GM19452 (cell line): ENCODE results near the gene ZSCAN5B.
"Not testable (repeated sequence)": the region's sequence is repeated elsewhere in the genome, so short reads cannot be mapped to it uniquely, and the experiment has no call there.

ENCODE experiments used
- ATAC-seq: cut with Tn5 transposase; IDR thresholded peaks from one replicate; pipeline ENCODE4 v1.9.1; 2021; ENCODE audit not compliant: unreplicated experiment

Gene ZSCAN5B, protein sequence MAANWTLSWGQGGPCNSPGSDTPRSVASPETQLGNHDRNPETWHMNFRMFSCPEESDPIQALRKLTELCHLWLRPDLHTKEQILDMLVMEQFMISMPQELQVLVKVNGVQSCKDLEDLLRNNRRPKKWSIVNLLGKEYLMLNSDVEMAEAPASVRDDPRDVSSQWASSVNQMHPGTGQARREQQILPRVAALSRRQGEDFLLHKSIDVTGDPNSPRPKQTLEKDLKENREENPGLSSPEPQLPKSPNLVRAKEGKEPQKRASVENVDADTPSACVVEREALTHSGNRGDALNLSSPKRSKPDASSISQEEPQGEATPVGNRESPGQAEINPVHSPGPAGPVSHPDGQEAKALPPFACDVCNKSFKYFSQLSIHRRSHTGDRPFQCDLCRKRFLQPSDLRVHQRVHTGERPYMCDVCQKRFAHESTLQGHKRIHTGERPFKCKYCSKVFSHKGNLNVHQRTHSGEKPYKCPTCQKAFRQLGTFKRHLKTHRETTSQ

DNA sequence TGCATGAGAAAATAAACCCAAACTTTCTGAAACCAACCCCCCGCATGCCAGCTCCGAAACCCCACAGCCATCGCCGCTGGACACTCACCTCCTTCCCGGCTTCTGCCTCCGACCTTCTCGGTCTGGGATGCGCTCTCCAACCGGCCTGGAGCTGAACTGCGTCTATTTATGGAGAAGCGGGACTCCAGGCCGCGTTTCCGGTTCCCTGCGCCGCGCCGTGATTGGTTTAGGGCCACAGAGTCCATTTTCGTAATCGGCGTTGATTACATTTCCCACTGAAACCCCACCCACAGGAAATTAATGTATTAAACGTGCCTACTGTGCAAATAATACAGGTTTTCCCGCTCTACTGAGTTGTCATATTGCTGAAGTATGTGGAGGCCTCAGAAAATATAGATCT is at the start of gene ZSCAN5B:
ZSCAN5B (minus strand) TSS at position 138 of the 400 bp plus-strand sequence. CDS start 4,731 bp downstream, outside the sequence.
- not testable (repeated sequence) for ATAC-seq

DNA sequence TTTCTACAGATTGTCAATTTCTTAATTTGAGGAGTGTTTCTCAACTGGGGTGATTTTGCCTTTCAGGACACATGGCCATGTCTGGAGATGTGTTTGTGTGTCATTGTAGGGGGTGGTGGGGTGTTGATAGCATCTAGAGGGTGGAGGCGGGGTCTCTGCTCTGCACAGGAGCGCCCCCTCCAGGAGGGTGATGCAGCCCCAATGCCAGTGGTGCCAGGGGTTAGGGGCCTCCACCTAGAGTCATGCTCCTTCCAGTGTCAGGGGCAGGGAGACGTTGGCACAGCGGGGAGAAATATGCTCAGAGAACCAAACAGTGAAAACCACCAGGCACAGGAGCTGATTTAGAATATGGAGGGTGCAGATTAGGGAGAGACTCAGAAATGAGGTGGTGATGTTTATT is 48.2 kb upstream of the ZSCAN5B start:
- not testable (repeated sequence) for ATAC-seq

DNA sequence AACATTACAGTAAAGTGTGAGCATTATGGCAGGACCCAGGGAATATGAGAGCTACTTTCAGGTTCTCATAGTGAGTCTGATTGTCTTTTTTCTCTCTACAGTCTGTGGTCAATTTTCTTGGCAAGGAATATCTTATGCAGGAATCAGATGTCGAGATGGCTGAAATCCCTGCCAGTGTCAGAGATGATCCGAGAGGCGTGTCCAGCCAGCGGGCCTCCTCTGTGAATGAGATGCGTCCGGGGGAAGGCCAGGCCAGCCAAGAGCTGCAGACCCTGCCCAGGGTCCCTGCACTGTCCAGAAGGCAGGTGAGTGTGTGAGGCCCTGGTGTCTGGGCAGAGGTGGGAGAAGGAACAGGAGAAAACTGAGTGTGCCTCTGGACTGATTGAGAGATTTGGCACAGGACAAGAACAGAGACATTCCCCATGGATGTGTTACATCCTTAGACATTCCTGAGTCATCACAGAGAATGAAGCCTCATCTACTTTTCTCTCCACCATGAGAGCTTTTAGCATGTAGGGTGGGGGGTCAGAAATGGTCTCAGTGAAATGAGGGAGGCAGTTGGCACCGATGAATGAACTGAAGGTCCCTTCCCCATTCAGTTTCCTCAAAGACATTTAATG is 47.6 kb upstream of the ZSCAN5B start:
- ATAC-seq, result no peak

DNA sequence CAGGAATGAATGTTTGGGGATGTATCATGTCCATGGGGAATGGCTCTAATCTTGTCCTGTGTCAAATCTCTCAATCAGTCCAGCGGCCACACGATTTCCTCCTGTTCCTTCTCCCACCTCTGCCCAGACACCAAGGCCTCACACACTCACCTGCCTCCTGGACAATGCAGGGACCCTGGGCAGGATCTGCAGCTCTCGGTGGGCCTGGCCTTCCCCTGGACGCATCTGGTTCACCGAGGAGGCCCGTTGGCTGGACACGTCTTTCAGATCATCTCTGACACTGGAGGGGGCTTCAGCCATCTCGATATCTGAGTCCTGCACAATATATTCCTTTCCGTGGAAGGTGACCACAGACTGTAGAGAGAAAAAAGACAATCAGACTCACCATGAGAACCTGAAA is 25.9 kb upstream of the ZSCAN5B start:
- ATAC-seq, result no peak

DNA sequence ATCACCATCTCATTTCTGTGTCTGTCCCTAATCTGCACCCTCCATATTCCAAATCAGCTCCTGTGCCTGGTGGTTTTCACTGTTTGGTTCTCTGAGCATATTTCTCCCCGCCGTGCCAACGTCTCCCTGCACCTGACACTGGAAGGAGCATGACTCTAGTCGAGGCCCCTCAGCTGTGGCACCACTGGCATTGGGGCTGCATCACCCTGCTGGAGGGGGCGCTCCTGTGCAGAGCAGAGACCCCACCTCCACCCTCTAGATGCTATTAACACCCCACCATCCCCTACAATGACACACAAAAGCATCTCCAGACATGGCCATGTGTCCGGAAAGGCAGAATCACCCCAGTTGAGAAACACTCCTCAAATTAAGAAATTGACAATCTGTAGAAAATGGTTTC is 25.3 kb upstream of the ZSCAN5B start:
- ATAC-seq, result no peak

DNA sequence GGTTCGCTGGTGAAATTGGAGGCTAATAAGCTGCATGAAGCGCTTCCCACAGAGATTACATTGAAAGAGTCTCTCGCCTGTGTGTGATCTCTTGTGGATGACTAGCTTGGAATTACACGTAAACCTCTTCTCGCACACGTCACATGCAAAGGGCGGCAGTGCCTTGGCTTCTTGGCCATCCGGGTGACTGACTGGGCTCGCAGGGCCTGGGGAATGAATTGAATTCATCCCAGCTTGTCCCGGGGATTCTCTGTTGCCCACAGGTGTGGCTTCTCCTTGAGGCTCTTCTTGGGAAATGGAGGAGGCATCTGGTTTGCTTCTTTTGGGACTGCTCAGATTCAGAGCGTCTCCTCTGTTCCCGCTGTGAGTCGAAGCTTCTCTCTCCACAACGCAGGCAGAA is 24.3 kb upstream of the ZSCAN5B start:
- ATAC-seq, result no peak

DNA sequence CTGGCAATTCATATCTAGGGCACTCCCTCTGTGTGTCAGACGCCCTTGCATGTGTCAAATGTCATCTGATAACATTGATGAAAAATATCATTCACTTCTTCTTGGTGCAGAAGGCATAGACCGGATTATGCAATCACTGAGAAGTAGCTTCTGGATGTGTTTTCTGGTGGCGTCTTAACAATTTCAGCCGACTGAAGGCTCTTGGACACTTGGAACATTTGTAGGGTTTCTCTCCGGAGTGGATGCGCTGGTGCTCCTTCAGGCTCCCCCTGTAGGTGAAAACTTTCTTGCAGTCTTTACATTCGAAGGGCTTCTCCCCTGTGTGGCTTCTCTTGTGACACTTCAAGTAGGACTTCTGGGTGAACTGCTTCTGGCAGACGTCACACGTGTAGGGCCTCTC is 23.9 kb upstream of the ZSCAN5B start:
- not testable (repeated sequence) for ATAC-seq

DNA sequence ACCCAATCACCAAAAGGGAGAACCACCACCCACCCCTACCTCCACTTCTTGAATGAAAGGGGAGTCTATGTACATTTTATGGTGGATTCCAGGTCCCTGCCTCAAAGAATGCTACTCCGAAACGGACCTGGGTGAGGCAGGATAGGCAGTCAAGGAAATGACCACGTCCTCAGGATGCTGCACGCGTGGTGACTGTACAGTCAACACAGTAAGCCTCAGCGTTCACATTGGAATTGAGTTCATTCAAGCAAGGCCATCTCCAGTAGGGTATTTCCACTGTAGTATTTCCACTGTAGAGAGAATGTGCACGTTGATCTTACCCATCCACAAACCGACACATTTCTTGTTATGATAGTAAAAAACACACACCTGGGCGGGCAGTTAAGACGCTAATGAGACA is 21.4 kb upstream of the ZSCAN5B start:
- ATAC-seq, result no peak

DNA sequence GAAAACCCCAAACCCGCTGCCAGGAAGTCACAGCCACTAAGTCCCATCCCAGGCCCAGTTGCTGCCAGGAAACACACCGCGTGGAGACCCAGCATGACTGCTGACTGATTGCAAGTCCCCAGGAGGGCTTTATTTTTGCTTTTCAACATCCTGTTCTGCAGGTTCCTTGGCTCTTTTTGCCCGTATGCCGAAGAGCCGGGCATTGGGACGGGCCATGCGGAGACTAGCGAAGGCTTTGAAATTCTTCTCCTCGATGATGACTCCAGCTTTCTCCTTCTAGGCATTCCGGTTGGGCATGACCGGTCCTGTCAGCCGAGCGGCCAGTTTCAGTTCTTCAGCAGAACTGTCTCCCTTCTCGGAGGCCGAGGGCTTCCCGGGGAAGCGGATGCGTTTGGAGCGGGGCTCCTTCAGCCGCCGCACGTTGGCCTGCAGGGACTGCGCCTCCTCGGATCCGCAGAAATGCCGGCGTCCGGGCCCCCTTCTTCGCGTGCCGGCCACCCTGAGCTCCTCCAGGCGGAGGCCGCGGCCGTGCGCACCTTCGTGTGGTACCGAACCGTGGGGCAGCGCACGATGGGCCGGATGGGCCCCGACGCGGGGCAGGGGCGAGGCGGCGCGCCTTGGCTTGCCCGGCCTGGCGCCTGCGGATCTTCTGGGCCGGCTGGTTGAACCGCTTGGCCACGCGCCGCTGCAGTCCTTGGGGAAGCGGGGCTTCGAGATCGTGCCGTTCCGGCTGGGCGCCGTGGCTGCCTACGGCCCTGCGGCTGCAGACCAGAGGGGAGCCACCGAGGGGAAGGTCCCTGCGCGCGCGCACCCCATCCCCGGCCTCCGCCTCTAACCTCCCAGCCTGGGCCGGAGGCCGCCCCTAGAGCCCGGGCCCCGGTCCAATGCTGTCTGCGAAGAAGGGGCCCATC is 19.7 kb upstream of the ZSCAN5B start:
- no peak for ATAC-seq

DNA sequence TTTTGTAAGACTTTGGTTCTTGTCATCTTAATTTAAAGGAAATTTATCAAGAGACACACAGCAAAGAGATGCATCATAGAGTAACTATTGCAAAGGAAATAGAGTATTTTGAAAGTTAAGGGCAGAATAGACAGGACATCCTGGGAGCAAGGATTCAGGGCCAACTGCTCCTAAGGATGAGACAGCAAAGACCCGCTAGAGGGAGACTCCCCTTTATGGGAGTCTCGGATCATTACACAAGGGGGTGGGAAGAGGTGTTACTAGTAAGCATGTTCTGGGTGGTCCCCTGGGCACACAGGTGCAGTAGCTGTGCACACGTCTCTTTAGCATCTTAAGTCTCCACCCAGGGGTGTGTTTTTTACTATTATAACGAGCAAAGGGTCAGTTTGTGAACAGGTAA is 14.1 kb upstream of the ZSCAN5B start:
- no peak for ATAC-seq

DNA sequence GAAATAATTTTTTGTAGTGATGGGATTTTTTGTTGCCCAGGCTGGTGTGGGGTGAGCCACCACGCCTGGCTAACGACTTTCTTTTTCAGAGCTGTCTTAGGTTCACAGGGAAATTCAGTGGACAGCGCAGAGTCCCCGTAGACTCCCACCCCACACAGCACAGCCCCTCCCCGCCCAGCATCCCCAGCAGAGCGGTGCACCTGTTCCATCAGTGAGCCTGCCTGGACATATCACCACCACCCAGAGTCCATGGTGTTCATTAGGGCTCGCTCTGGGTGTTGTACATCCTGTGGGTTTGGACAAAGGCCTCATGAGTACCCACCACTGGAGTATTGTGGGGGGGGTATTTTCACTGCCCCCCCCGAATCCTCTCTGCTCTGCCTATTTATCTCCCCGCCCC is 12.5 kb upstream of the ZSCAN5B start:
- not testable (repeated sequence) for ATAC-seq

DNA sequence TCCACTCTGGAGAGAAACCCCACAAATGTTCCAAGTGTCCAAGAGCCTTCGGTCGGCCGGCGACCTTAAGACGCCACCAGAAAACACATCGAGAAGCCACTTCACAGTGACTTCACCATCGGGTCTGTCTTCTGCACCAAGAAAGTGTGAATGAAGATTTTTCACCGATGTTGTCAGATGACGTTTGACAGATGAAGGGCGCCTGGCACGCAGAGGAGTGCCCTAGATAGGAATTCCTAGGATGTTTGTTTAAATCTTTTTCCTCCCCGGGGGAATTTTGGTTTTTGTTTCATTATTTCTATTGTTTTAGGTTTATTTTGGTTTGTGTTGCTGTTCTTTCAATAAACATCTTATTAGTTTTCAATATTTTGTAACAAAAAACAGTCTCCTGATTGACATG is 11.5 kb upstream of the ZSCAN5B start:
- no peak for ATAC-seq

DNA sequence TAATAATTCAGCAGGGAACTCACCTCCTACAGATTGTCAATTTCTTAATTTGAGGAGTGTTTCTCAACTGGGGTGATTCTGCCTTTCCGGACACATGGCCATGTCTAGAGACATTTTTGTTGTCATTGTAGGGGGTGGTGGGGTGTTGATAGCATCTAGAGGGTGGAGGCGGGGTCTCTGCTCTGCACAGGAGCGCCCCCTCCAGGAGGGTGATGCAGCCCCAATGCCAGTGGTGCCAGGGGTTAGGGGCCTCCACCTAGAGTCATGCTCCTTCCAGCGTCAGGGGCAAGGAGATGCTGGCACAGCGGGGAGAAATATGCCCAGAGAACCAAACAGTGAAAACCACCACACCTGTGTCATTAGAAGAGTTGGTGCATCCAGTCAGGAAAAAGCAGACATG is 10.0 kb upstream of the ZSCAN5B start:
- not testable (repeated sequence) for ATAC-seq

DNA sequence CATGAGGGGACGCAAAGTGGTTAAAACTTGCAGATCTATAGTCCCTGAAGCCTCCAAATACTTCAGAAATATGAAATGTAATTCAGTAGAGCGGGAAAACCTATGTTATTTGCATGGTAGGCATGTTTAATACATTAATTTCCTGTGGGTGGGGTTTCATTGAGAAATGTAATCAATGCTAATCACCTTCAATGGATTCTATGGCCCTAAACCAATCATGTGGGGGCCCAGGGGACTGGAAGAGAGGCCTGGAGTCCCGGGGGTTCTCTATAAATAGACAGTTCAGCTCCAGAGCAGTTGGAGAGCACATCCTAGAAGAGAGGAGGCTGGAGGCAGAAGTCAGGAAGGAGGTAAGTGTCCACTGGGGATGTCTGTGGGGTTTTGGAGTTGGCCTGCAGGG is 4.4 kb upstream of the ZSCAN5B start, which contains the start of gene ZSCAN5C:
ZSCAN5C (plus strand) TSS at position 301 of the 400 bp plus-strand sequence. CDS start 3,641 bp downstream, outside the sequence.
- ATAC-seq, result no peak

DNA sequence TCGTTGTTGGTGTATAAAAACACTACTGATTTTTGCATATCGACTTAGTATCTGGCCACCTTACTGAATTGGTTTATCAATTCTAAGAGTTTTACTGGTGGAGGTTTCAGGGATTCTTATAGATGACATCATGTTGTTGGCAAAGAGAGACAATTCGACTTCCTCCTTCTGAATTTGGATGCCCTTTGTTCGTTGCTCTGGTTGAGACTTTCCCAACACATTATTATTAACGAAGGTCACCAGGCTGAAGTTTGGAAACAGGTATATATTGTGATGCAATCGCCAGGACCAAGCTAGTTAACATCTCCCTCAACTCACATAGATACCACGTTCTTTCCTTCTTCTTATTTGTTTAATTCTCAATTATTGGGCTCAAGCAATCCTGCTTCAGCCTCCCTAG is 2.1 kb upstream of the ZSCAN5B start:
- ATAC-seq, result no peak

DNA sequence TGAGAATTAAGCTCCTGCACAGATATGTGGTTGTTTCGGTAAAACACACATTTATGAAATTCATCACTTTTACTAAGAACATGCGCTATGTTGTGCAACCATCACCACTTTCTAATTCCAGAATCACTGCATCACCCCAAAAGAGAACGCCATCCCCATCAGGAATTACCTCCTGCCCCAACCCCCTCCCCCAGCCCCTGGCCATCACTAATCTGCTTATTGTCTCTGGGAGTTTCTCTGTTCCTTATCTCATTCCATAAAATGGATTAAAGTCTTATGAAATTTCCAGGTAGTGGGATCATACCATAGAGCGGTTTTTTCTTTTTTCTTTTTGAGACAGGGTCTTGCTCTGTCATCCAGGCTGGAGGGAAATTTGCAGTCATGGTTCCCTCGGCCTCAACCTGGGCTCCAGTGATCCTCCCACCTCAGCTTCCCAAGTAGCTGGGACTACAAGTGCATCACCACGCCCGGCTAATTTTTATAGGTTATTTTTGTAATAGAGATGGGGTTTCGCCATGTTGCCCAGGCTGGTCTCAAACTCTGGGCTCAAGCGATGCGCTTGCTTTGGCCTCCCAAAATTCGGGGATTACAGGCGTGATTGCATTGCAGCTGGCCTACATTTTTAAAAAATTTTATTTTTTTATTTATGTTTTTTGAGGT is 3.5 kb downstream of the ZSCAN5B start:
- ATAC-seq, result no peak

DNA sequence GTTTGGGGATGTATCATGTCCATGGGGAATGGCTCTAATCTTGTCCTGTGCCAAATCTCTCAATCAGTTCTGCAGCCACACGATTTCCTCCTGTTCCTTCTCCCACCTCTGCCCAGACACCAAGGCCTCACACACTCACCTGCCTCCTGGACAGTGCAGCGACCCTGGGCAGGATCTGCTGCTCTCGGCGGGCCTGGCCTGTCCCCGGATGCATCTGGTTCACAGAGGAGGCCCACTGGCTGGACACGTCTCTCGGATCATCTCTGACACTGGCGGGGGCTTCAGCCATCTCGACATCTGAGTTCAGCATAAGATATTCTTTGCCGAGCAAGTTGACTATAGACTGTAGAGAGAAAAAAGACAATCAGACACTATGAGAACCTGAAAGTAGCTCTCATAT is 5.9 kb downstream of the ZSCAN5B start:
- ATAC-seq, result no peak

DNA sequence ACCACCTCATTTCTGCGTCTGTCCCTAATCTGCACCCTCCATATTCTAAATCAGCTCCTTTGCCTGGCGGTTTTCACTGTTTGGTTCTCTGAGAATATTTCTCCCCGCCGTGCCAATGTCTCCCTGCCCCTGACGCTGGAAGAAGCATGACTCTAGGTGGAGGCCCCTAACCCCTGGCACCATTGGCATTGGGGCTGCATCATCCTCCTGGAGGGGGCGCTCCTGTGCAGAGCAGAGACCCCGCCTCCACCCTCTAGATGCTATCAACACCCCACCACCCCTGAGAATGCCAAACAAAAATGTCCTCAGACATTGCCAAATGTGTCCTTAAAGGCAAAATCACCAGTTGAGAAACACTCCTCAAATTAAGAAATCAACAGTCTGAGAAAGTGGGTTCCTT is 6.5 kb downstream of the ZSCAN5B start:
- no peak for ATAC-seq

DNA sequence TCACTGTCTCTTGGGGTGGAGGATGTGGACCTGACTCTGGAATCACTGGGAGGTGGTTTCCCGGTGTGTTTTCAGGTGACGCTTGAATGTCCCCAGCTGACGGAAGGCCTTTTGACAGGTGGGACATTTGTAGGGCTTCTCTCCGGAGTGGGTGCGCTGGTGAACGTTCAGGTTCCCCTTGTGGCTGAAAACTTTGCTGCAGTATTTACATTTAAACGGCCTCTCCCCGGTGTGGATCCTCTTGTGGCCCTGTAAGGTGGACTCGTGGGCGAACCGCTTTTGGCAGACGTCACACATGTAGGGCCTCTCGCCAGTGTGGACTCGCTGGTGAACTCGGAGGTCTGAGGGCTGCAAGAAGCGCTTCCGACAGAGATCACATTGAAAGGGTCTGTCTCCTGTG is 7.8 kb downstream of the ZSCAN5B start:
- no peak for ATAC-seq

DNA sequence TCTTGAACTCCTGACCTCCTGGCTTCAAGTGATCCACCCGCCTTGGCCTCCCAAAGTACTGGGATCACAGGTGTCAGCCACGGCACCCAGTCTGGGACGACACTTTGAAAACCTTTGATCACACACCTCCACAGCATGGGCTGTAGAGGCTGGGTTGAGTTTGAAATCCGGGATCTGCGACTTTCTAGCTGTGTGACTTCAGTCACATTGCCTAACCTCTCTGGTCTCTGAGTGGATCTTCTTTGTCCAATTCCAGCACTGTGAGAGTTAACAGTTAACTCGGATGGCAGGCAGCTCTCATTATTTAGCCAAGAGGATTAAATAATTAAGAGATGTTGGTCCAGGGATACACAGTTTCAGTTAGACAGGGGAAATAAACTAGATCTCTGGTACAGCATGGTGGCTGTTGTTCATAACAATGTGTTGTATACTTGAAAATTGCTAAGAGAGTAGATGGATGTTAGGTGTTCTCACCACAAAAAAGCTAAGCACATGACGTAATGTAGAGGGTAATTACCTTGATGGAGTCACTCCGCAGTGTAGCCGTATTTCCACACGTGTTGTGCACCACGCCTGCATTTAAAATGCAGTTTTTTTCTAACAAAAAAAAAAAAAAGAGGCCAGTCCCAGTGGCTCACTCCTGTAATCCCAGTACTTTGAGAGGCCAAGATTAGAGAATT is 19.9 kb downstream of the ZSCAN5B start:
- ATAC-seq, result no peak
